ENCODE measurements around the gene CNST. TPM values are rescaled to one million over a fixed set of nuclear protein-coding genes. Genes with fewer than 3 reads are reported as not detected.
"Not testable (repeated sequence)": the region's sequence is repeated elsewhere in the genome, so short reads cannot be mapped to it uniquely, and the experiment has no call there.

The CNST gene
- total RNA-seq, 1 donor from 2014 or later, result 12.3 TPM

- no peak for DNase-seq (ENCODE audit: low read depth)
- Histone ChIP-seq H3K36me3 (ENCODE audit: control insufficient read depth, insufficient read depth, low read length) (no peaks in the 10 kb centered on the region), H3K27me3 (ENCODE audit: control insufficient read depth, insufficient read depth, low read length) (no peaks in the 10 kb centered on the region), H3K4me3 (ENCODE audit: low read depth, low read length) (no peak overlapping the region)
- no peak for TF ChIP-seq CTCF (IDR thresholded peaks at IDR 0.05; ENCODE audit: insufficient read depth, low read length, poor library complexity, severe bottlenecking)
These were observed 34.3 kb downstream of the CNST start for GRCh38 chr1:246600579-246600978.

DNA sequence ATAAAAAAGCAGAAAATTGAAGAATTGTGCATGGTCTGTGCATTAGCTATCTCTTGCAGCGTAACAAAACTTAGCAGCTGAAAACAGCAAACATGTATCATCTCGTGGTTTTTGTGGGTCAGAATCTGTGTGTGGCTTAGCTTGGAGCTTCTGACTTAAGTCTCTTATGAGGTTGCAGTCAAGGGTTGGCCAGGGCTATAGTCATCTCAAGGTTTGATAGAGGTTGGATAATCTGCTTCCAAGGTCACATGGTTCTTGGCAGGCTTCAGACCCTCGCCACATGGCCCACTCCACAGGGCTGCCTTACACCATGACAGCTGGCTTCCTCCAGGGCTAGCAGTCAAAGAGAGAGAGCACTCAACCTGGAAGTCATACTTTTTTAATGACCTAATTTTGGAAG is 35.9 kb downstream of the CNST start:
- H3K36me3 ChIP-seq (ENCODE audit: control insufficient read depth, insufficient read depth, low read length), result no peaks in the 10 kb centered on the region

DNA sequence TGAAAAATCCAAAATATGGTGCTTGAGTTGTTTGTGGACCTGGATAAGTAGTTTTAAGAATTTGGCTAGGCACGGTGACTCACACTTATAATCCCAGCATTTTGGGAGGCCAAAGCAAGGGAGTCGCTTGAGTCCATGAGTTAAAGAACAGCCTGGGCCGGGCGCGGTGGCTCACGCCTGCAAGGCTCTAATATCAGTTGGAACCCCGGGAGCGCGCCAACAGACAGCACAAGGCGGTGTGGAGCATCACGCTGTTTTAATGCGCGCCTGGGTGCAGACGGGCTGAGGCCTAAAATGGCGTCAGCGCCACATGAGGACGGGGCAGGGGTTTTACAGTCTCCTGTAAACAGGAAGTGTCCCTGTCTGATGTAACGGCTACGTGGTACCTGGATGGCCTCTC is 39.0 kb downstream of the CNST start:
- DNase-seq (ENCODE audit: low read depth); H3K27me3 ChIP-seq (ENCODE audit: control insufficient read depth, insufficient read depth, low read length); H3K4me3 ChIP-seq (ENCODE audit: low read depth, low read length); H3K36me3 ChIP-seq (ENCODE audit: control insufficient read depth, insufficient read depth, low read length): not testable (repeated sequence)

More for the DNA sequence above, 35.9 kb downstream of the CNST start:
- no peak for DNase-seq (ENCODE audit: low read depth)
- Histone ChIP-seq H3K4me3 (ENCODE audit: low read depth, low read length) (no peak overlapping the region), H3K27me3 (ENCODE audit: control insufficient read depth, insufficient read depth, low read length) (no peaks in the 10 kb centered on the region)
- TF ChIP-seq CTCF (IDR thresholded peaks at IDR 0.05; ENCODE audit: insufficient read depth, low read length, poor library complexity, severe bottlenecking), result no peak

DNA sequence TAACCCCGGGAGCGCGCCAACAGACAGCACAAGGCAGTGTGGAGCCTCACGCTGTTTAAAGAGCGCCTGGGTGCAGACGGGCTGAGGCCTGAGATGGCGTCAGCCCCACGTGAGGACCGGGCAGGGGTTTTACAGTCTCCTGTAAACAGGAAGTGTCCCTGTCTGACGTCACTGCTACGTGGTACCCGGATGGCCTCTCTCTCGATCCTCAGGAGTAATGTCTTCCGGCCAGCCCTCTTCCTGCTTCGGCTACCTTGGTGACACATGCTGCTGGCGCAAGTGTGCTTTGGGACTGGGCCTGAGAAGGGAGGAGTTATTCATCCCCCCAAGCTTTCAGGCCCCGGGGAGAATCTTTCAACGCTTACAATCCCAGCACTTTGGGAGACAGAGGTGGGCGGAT is 41.2 kb downstream of the CNST start:
- no peak for DNase-seq (ENCODE audit: low read depth)
- Histone ChIP-seq H3K36me3 (ENCODE audit: control insufficient read depth, insufficient read depth, low read length) (no peaks in the 10 kb centered on the region), H3K4me3 (ENCODE audit: low read depth, low read length) (no peak overlapping the region), H3K27me3 (ENCODE audit: control insufficient read depth, insufficient read depth, low read length) (no peaks in the 10 kb centered on the region)
- no peak for TF ChIP-seq CTCF (IDR thresholded peaks at IDR 0.05; ENCODE audit: insufficient read depth, low read length, poor library complexity, severe bottlenecking)

DNA sequence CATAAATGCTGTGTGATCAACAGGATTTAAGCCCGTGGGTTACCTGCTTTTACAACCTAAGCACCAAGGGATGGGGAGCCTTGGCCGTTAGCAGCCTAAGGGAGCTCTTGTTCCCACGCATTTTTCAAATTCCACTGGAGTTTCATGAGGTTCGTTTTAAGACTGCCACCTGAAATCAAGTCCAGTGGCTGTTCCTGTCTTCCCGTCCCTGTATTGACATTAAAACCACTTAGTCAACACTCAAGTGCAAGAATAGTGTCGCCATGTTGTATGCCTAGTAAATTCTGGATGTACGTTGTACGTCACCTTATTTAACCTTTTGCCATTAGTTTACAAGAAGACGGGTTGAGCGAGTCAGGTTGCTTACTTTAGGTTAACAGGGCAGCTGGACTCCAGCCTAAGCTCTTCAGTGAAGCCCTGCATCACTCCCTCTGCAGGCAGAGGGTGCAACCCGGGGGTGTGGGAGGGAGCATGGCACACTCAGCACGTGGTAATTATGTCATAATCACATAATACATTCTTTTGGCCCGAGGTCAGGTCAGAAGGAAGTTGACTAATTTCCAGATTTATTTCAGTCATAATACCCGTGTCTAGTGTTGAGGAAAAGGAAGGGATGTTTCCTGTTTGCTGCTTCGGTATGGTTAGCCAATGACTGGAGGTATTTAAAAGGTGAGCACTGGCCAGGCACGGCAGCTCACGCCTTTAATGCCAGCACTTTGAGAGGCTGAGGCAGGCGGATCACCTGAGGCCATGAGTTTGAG is 42.5 kb downstream of the CNST start:
- TF ChIP-seq CTCF (IDR thresholded peaks at IDR 0.05; ENCODE audit: insufficient read depth, low read length, poor library complexity, severe bottlenecking), result peak; percentile 31
- peak; percentile 77 for DNase-seq (ENCODE audit: low read depth)
- no peak overlapping the region for H3K4me3 ChIP-seq (ENCODE audit: low read depth, low read length)
- no peaks in the 10 kb centered on the region for H3K27me3 ChIP-seq (ENCODE audit: control insufficient read depth, insufficient read depth, low read length)
- no peaks in the 10 kb centered on the region for H3K36me3 ChIP-seq (ENCODE audit: control insufficient read depth, insufficient read depth, low read length)

GRCh38 chr1:246609632-246610031 is 43.4 kb downstream of the CNST start:
- Histone ChIP-seq H3K27me3 (ENCODE audit: control insufficient read depth, insufficient read depth, low read length) (no peaks in the 10 kb centered on the region), H3K4me3 (ENCODE audit: low read depth, low read length) (no peak overlapping the region), H3K36me3 (ENCODE audit: control insufficient read depth, insufficient read depth, low read length) (no peaks in the 10 kb centered on the region)
- no peak for DNase-seq (ENCODE audit: low read depth)
- no peak for TF ChIP-seq CTCF (IDR thresholded peaks at IDR 0.05; ENCODE audit: insufficient read depth, low read length, poor library complexity, severe bottlenecking)

Data from kidney epithelial cell (primary cell).